Neural cell (in vitro differentiated cells): ENCODE results near the gene PKNOX1. TPM values are rescaled to one million over a fixed set of nuclear protein-coding genes. Genes with fewer than 3 reads are reported as not detected.
"Not testable (repeated sequence)": the region's sequence is repeated elsewhere in the genome, so short reads cannot be mapped to it uniquely, and the experiment has no call there.

ENCODE experiments used
- H2AFZ ChIP-seq: fragments of 200-600, 300-800 bp; sonication (generic), shearing (Covaris generic); 2 replicates; pipeline ENCODE4 v1.6.0; 2014; ENCODE audit warnings: low read depth, mild to moderate bottlenecking, antibody characterized with exemption, low read length, moderate library complexity
- H3F3A ChIP-seq: fragments of 200-600 bp; shearing (Covaris generic); 2 replicates; pipeline ENCODE4 v1.6.1; 2016; ENCODE audit warnings: mild to moderate bottlenecking, moderate library complexity, mixed read lengths, antibody characterized with exemption, low read length; ENCODE audit not compliant: insufficient read depth, poor library complexity, severe bottlenecking
- H3K27ac ChIP-seq: fragments of 200-600, 300-800 bp; sonication (generic), shearing (Covaris generic); 2 replicates; pipeline ENCODE4 v1.5.1; 2014; ENCODE audit warnings: mild to moderate bottlenecking, low read length, moderate library complexity
- H3K27me3 ChIP-seq: fragments of 300-800, 200-600 bp; sonication (generic), shearing (Covaris generic); 2 replicates; pipeline ENCODE4 v1.6.0; 2014; ENCODE audit warnings: mild to moderate bottlenecking, low read depth, low read length, moderate library complexity; ENCODE audit not compliant: insufficient read depth
- H3K36me3 ChIP-seq: fragments of 300-800, 200-600 bp; sonication (generic), shearing (Covaris generic); 2 replicates; pipeline ENCODE4 v1.5.1; 2014; ENCODE audit warnings: mild to moderate bottlenecking, antibody characterized with exemption, low read length, moderate library complexity; ENCODE audit not compliant: insufficient read depth
- H3K4me2 ChIP-seq: fragments of 300-800, 200-600 bp; sonication (generic), shearing (Covaris generic); 2 replicates; pipeline ENCODE4 v1.6.0; 2014; ENCODE audit warnings: mild to moderate bottlenecking, low read length
- H3K4me3 ChIP-seq: fragments of 300-800, 200-600 bp; sonication (generic), shearing (Covaris generic); 2 replicates; pipeline ENCODE4 v1.5.1; 2014; ENCODE audit warnings: mild to moderate bottlenecking, low read length, moderate library complexity
- H3K79me2 ChIP-seq: fragments of 200-600 bp; shearing (Covaris generic); replicated peaks from 2 replicates; pipeline ENCODE4 v1.6.0; 2014; ENCODE audit warnings: mild to moderate bottlenecking, low read length, moderate library complexity; ENCODE audit not compliant: insufficient read depth
- H3K9ac ChIP-seq: fragments of 300-800, 200-600 bp; sonication (generic), shearing (Covaris generic); 2 replicates; pipeline ENCODE4 v1.6.1; 2016; ENCODE audit warnings: mild to moderate bottlenecking, low read length, mixed read lengths
- H3K9me2 ChIP-seq: fragments of 200-600 bp; shearing (Covaris generic); 2 replicates; pipeline ENCODE4 v1.6.1; 2016; ENCODE audit warnings: mild to moderate bottlenecking, low read length, mixed read lengths; ENCODE audit not compliant: insufficient read depth
- H3K9me3 ChIP-seq: fragments of 200-600, 300-800 bp; sonication (generic), shearing (Covaris generic); 2 replicates; pipeline ENCODE4 v1.6.1; 2016; ENCODE audit warnings: mild to moderate bottlenecking, mixed run types, low read length, moderate library complexity, mixed read lengths
- H4K20me1 ChIP-seq: fragments of 200-600 bp; shearing (Covaris generic); 2 replicates; pipeline ENCODE4 v1.6.1; 2016; ENCODE audit warnings: mild to moderate bottlenecking, mixed run types; ENCODE audit not compliant: insufficient read depth
- EP300 ChIP-seq: fragments of 450-650 bp; conservative IDR thresholded peaks from 2 replicates; pipeline ENCODE4 v1.6.1; 2014; ENCODE audit warnings: antibody characterized with exemption, mild to moderate bottlenecking, moderate library complexity; ENCODE audit not compliant: poor library complexity, severe bottlenecking
- EZH2 ChIP-seq: fragments of 200-600, 300-800 bp; shearing (Covaris generic), sonication (generic); IDR thresholded peaks from 2 replicates; pipeline ENCODE4 v1.6.1; 2014; ENCODE audit warnings: antibody characterized with exemption, low read length, borderline replicate concordance, mild to moderate bottlenecking; ENCODE audit not compliant: insufficient read depth, poor library complexity, severe bottlenecking
- MXI1 ChIP-seq: fragments of 450-650 bp; conservative IDR thresholded peaks from 2 replicates; pipeline ENCODE4 v1.6.1; 2014; ENCODE audit warnings: antibody characterized with exemption, mild to moderate bottlenecking; ENCODE audit not compliant: poor library complexity, severe bottlenecking
- POLR2AphosphoS5 ChIP-seq: IDR thresholded peaks from 2 replicates; pipeline ENCODE4 v1.6.1; 2012
- RAD21 ChIP-seq: fragments of 450-650 bp; conservative IDR thresholded peaks from 2 replicates; pipeline ENCODE4 v1.6.1; 2014; ENCODE audit warnings: antibody characterized with exemption, mild to moderate bottlenecking, moderate library complexity
- SMC3 ChIP-seq: fragments of 450-650 bp; conservative IDR thresholded peaks from 2 replicates; pipeline ENCODE4 v1.6.1; 2014; ENCODE audit warnings: antibody characterized with exemption, mild to moderate bottlenecking, moderate library complexity; ENCODE audit not compliant: poor library complexity
- TAF1 ChIP-seq: IDR thresholded peaks from 2 replicates; pipeline ENCODE4 v1.6.1; 2012; ENCODE audit warnings: low read depth
- polyA plus RNA-seq: library from polyadenylated mRNA; depleted of rRNA; stranded (reverse); fragments of >200 nt; gene quantifications from 2 replicates; pipeline ENCODE4 v1.2.3, GENCODE V29; 2014
- TF ChIP-seq, protein P1 (sequence below): fragments of 450-650 bp; IDR thresholded peaks from 2 replicates; pipeline ENCODE4 v1.5.1; 2014; ENCODE audit warnings: antibody characterized with exemption, mild to moderate bottlenecking, moderate library complexity; ENCODE audit not compliant: poor library complexity, severe bottlenecking
- TF ChIP-seq, protein P2 (sequence below): IDR thresholded peaks from 2 replicates; pipeline ENCODE4 v1.6.1; 2012; ENCODE audit warnings: borderline replicate concordance

The PKNOX1 gene
- polyA plus RNA-seq, 1 donor from 2014 or later, result 6.9 TPM

DNA sequence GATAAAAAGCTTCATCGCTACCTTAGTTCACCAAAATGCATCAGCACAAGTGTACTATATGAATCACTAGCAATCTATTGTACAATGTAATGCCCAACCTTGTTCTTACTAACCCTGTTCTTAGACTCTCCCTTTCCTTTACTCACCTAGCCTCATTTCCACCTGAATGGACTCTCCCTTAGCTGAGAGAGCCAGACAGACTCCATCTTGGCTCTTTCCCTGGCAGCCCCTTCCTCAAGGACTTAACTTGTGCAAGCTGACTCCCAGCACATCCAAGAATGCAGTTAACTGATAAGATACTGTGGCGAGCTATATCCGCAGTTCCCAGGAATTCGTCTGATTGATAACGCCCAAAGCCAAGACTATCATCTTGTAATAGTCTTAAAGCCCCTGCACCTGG lies 38.0 kb upstream of the PKNOX1 start:
- not testable (repeated sequence) for H3K9me2 ChIP-seq, H3K9me3 ChIP-seq, H3K27ac ChIP-seq, H3K9ac ChIP-seq, H4K20me1 ChIP-seq, H3K4me3 ChIP-seq, H3K27me3 ChIP-seq, H2AFZ ChIP-seq, H3K4me2 ChIP-seq, H3F3A ChIP-seq, H3K79me2 ChIP-seq, H3K36me3 ChIP-seq

DNA sequence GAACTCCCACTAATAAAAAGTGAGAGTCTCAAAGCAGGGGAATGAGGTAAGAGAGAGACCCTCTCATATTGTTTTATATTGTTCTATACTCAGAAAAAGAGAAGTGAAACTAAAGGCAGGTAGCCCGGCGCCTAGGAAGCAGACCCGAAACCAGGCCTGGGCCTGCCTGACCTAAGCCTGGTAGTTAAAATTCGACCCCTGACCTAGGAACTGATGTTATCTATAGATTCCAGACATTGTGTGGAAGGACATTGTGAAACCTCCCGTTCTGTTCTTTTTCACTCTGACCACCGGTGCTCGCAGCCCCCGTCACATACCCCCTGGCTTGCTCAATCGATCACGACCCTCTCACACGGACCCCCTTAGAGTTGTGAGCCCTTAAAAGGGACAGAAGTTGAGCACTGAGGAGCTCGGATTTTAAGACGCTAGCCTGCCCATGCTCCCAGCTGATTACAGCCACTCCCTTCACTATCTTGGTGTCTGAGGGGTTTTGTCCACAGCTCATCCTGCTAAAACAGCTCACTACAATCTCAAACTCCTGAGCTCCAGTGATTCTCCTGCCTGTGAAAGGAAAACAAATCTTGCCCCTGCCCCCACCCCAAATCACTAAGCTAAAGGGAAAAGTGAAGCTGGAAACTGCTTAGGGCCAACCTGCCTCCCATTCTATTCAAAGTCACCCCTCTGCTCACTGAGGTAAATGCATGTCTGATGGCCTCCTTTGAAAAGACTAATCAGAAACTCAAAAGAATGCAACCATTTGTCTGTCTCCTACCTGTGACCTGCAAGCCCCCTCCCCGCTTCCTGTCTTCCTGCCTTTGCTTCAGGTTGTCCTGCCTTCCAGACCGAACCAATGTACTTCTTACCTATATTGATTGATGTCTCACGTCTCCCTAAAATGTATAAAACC lies 37.1 kb upstream of the PKNOX1 start:
- not testable (repeated sequence) for H3F3A ChIP-seq, H3K27ac ChIP-seq, H2AFZ ChIP-seq, H3K9me3 ChIP-seq, H3K4me3 ChIP-seq, H3K9ac ChIP-seq, H3K27me3 ChIP-seq, H4K20me1 ChIP-seq, H3K4me2 ChIP-seq, H3K36me3 ChIP-seq, H3K79me2 ChIP-seq, H3K9me2 ChIP-seq

DNA sequence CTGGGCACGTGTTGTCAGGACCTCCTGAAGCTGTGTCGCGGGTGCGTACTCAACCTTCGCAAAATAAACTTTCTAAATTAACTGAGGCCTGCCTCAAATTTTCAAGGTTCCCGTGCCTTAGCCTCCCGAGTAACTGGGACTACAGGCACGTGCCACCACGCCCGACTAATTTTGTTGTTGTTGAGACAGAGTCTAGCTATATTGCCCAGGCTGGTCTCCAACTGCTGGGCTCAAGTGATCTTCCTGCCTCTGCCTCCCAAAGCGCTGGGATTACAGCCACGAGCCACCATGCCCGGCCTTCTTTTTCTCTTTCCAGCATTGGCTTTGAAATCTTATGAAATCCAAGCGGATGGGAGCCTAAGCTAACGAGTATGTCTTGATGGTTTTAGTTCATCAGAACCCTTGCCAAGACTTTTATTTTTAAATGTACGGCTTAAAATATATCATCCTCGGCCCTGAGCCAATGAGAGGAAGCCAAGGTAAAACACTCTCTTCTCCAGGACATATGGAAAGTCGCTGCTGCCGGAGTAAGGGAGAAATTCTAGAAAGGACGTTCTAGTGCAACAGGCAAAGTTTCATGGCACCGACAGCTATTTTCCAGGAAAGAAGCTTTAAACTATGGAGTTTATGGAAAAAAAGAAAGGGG lies 36.3 kb upstream of the PKNOX1 start:
- Histone ChIP-seq H3K9me3 (no peaks in the 10 kb centered on the region), H3K27me3 (no peaks in the 10 kb centered on the region), H3K9me2 (no peaks in the 10 kb centered on the region), H3K4me2 (no peak overlapping the region), H3K79me2 (no peaks in the 10 kb centered on the region), H4K20me1 (no peaks in the 10 kb centered on the region), H3K36me3 (no peaks in the 10 kb centered on the region), H3K4me3 (no peak overlapping the region), H3K27ac (no peak overlapping the region), H3K9ac (no peak overlapping the region), H2AFZ (no peak overlapping the region), H3F3A (no peaks in the 10 kb centered on the region)
- TF ChIP-seq RAD21, result no peak
- no peak for TF ChIP-seq TAF1
- no peak for TF ChIP-seq EZH2
- no peak for TF ChIP-seq POLR2AphosphoS5
- no peak for TF ChIP-seq EP300
- TF ChIP-seq, protein P1, sequence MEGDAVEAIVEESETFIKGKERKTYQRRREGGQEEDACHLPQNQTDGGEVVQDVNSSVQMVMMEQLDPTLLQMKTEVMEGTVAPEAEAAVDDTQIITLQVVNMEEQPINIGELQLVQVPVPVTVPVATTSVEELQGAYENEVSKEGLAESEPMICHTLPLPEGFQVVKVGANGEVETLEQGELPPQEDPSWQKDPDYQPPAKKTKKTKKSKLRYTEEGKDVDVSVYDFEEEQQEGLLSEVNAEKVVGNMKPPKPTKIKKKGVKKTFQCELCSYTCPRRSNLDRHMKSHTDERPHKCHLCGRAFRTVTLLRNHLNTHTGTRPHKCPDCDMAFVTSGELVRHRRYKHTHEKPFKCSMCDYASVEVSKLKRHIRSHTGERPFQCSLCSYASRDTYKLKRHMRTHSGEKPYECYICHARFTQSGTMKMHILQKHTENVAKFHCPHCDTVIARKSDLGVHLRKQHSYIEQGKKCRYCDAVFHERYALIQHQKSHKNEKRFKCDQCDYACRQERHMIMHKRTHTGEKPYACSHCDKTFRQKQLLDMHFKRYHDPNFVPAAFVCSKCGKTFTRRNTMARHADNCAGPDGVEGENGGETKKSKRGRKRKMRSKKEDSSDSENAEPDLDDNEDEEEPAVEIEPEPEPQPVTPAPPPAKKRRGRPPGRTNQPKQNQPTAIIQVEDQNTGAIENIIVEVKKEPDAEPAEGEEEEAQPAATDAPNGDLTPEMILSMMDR, result no peak
- no peak for TF ChIP-seq MXI1
- TF ChIP-seq SMC3, result no peak
- TF ChIP-seq, protein P2, sequence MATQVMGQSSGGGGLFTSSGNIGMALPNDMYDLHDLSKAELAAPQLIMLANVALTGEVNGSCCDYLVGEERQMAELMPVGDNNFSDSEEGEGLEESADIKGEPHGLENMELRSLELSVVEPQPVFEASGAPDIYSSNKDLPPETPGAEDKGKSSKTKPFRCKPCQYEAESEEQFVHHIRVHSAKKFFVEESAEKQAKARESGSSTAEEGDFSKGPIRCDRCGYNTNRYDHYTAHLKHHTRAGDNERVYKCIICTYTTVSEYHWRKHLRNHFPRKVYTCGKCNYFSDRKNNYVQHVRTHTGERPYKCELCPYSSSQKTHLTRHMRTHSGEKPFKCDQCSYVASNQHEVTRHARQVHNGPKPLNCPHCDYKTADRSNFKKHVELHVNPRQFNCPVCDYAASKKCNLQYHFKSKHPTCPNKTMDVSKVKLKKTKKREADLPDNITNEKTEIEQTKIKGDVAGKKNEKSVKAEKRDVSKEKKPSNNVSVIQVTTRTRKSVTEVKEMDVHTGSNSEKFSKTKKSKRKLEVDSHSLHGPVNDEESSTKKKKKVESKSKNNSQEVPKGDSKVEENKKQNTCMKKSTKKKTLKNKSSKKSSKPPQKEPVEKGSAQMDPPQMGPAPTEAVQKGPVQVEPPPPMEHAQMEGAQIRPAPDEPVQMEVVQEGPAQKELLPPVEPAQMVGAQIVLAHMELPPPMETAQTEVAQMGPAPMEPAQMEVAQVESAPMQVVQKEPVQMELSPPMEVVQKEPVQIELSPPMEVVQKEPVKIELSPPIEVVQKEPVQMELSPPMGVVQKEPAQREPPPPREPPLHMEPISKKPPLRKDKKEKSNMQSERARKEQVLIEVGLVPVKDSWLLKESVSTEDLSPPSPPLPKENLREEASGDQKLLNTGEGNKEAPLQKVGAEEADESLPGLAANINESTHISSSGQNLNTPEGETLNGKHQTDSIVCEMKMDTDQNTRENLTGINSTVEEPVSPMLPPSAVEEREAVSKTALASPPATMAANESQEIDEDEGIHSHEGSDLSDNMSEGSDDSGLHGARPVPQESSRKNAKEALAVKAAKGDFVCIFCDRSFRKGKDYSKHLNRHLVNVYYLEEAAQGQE, result no peak

DNA sequence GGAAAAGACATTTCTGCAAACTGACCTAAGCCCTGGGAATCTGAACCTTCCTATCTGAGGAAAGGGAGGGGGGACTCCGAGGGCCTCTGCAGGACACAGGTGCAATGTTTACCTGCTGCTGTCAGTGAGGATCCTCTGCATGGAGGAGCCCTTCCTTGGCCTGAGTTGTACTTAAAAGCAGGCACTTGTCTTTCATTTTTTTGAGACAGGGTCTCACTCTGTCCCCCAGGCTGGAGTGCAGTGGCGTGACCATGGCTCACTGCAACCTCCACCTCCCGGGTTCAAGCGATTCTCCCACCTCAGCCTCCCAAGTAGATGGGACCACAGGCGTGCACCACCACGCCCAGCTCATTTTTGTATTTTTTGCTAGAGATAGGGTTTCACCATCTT lies 35.8 kb upstream of the PKNOX1 start:
- H3K9ac ChIP-seq, H3K79me2 ChIP-seq, H3K4me3 ChIP-seq, H3K27ac ChIP-seq, H3F3A ChIP-seq, H3K36me3 ChIP-seq, H4K20me1 ChIP-seq, H3K27me3 ChIP-seq, H3K4me2 ChIP-seq, H2AFZ ChIP-seq, H3K9me2 ChIP-seq, H3K9me3 ChIP-seq: not testable (repeated sequence)
